ENCODE measurements around the gene NDUFB4. TPM values are rescaled to one million over a fixed set of nuclear protein-coding genes. Genes with fewer than 3 reads are reported as not detected.

Gene NDUFB4
- 42.5 and 51.9 TPM in 2 replicates for total RNA-seq

DNA sequence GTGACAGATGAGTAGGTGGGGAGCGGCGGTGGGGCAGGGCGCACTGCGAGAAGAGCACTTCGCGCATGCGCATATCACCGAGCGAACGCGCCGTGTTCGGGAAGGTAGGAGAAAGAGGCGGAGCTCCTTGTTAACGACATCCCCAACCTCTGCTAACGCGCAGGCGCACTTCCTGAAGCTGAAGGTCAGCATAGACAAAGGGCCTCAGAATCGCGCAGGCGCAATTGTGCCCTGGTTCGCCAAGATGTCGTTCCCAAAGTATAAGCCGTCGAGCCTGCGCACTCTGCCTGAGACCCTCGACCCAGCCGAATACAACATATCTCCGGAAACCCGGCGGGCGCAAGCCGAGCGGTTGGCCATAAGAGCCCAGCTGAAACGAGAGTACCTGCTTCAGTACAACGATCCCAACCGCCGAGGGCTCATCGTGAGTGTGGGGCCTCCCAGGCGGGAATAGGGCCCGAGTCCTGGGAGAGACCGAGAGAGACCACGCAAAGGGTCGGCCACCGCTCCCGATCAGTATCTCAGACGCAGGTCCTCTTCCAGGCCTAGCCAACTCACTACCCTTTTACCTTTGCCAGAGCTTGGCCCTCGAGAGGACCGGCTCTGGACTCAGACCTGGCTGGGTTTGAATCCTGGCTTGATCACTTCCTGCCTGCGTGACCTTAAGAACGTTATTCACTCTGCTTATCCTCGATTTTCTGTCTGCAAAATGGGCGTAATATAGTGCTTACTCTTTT lies at the start of gene NDUFB4:
NDUFB4 (plus strand) TSS at position 221 of the 737 bp plus-strand sequence; CDS start at position 245, 24 bp downstream.
- peak; percentile 98 for DNase-seq (ENCODE audit: low read depth)

DNA sequence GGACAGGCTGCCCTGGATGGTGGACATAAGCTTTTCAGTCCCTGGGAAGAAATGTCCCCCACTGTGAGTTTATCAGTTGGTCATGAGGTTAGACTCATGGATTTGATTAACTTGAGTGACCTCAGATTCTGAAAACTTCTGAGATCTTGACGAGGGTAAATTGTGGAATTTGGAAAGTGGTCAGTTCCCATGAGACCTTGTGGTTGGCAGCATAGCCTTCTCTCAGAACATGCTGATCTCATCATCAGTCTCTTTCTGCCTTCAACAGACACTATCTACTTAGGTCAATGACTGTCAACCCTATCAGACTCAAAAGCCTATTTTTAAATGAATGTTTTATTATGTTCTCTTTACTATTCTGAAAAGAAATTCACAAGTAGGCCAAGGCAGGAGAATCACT lies 45.6 kb upstream of the NDUFB4 start:
- no peak for DNase-seq (ENCODE audit: low read depth)

DNA sequence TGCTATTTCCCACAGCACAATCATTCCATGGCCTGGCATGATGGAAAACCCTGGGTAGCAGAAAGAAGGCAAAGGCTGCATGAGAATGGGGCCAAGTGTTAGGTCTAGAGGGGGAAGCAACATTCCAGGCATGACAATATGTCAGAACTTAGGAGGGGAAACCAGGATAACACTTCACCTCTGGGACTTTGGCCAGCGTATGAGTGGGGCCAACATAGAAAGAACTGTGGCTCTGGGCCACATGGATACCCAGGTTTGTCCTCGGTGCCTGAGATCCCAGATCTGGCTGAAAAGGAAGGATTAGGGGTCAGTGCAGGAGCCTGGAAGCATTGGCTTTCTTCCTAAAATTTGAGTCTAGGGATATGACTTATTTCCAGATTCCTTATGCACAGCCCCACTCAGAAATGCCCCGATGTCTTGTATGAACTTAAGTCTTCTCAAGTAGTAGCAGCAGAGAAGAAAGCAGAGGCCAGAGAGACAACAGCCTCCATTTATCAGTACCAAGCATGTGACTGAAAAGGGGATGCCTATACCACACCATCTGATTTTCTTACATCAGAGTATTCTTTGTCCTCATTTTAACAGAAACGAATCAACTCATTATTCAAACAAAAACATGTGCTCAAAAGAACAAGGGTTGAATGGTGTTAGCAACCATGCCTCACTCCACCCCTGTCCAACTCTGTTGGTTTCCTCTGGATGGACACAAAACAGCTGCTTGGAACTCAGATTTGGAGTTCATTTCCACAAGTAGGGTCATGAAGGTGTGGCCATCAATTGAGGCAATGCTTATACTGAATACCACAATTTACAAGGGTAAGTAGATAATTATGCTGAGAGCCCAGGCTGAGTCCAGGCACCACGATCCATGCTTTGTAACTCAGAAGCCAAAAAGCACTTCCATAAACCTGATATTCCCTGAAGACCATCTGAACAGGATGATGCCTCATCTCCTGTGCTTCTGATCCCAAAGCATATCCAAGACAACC lies 43.7 kb upstream of the NDUFB4 start:
- no peak for DNase-seq (ENCODE audit: low read depth)

DNA sequence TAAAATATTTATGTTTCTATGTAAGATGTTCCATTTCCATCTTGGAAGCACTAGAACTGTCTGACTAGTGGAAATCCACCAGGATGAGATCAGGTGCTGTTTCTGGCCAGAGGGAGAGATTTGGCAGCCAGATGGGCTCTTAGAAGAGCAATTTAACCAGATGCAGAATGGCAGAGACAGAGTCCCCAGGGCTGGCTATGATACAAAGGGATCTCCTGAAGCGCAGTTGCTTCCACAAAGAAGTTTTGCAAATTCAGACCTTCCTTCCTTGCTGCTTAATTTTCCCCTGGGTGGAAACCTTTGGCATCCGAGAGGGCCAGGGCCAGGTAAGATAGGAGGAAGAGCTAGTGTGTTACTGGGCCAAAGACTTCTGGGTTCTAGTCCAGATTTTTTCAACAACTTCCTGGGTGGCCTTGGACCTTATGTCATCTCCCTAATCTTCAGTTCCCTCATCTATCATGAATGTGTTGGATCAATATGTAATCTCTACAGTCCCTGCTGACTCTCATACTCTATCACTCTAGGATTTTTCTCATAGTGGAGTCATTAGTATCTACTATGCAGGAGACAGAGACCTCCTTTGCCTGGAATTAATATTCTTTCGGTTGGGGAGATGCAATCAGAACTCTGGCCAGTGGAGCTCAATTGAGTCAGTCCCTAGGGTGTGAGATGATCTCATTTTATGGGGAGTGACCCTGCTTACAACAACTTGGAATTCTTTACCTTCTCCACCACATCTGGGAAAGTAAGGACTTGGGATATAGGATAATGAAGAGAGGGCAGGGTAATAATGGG lies 41.1 kb upstream of the NDUFB4 start:
- DNase-seq (ENCODE audit: low read depth): no peak

DNA sequence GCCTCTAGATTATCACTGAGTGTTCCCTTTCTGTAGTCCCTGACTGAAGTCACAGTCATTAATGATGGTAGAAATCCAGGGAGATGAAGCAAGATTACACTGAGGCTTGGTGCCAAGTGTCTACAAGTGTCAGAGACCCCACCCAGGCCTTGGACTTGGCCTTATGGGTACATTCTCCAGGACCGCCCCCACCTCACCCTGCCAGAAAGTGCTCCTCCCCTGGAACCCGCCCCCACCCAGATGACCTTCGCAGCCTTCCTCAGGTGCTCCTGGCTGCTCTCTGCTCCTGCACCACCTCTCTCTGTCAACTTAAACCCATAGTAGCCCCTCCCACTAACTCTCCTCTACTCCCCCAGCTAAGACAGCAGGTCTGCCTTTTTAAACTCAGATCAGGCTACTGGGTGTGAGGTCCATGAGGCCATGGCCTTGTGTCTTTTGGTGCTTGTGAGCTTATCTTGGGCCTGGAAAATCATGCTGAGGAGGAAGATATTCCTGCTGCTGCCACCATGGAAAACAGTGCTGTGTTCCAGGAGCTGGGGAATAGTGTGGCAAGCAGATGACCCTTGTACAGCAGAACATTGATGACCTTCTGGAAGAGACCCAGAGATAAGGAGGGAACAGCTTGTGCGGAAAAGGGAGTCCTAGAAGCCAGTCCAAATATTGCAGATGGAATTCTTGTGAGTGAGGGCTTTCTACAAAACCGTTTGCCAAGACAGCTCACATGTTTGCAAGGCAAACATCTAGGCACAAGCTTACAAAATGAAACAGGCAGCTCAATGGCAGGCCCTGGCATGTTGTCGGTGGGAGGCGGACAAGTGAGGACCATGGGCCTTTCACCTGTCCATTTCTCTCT lies 40.3 kb upstream of the NDUFB4 start:
- no peak for DNase-seq (ENCODE audit: low read depth)

DNA sequence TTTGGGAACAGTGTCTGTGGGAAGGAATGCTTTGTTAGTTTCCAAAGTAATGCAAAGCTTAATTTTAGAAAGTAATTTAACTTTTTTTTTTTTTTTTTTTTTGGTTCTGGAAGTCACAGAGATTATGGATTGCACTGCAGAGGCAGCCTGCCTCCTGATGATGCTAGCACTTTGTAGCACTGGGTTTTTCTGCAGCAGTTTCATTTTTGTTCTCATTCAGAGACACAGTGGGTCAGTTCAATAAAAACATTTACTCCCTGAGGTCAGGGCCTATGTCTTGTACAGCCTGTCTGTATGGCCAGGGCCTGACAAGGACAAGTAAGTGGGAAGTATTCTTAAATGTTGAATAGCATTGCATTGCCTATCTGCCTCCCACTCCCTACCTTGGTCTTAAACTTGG lies 39.0 kb upstream of the NDUFB4 start:
- DNase-seq (ENCODE audit: low read depth): no peak

DNA sequence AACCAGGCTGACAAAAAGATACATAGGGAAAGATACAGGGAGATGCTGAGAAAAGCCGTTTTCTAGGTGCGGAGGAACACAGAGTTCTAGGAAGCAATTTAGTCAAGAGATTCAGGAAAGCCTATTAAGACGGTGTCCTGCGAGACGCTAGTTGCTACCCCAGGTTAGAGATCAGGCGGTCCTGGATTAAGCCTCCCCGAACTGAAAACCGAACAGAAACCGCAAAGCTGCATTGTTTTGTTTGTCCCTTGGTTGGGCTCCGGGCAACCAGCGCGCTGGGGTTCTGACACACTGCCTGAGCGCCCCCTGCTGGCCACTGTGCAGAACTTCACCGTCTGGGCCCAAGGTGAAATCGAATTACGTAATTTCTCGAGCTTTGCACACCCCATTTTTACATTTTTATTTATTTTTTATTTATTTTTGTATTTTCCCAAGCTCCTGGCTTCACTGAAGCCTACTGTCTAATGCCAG lies 37.3 kb upstream of the NDUFB4 start:
- peak; percentile 87 for DNase-seq (ENCODE audit: low read depth)

DNA sequence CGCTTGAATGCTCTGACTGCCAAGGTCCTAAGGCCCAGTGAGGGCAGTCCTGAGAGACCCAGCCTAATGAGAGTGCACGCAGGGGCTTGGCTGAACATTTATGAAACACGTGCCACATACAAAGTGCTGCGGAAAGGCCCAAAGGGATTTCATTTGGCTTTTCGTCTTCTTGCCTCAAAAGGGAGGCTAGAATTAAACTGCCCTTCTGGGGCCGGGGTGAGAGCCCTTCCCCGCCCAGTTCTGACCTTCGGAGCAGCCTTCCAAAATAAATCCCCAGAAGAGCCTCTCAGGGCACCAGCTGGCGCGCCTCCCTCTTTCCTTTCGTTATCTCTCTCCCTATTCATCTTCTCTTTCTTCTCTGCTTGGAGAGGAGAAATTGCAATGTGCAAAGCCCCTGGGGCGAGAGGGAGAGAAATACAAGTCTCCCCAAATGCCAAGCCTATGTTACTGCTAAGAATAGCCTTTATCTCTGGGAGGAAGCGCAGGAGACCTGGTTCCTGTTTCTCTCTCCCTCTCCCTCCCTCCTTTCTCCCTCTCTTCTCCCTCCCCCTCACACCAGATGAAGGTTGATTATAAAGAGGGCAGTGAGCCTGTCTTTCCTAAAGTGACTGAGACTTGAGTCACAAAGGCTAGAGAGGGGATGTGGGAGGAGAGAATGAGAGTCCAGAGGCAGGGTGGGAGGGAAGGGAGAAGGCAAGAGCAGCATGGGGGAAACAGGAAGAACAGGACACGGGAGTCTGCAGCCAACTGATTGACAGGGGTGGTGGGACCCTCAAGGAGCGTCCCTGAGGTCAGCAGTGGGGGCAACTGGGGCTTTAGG lies 36.7 kb upstream of the NDUFB4 start:
- peak; percentile 68 for DNase-seq (ENCODE audit: low read depth)

DNA sequence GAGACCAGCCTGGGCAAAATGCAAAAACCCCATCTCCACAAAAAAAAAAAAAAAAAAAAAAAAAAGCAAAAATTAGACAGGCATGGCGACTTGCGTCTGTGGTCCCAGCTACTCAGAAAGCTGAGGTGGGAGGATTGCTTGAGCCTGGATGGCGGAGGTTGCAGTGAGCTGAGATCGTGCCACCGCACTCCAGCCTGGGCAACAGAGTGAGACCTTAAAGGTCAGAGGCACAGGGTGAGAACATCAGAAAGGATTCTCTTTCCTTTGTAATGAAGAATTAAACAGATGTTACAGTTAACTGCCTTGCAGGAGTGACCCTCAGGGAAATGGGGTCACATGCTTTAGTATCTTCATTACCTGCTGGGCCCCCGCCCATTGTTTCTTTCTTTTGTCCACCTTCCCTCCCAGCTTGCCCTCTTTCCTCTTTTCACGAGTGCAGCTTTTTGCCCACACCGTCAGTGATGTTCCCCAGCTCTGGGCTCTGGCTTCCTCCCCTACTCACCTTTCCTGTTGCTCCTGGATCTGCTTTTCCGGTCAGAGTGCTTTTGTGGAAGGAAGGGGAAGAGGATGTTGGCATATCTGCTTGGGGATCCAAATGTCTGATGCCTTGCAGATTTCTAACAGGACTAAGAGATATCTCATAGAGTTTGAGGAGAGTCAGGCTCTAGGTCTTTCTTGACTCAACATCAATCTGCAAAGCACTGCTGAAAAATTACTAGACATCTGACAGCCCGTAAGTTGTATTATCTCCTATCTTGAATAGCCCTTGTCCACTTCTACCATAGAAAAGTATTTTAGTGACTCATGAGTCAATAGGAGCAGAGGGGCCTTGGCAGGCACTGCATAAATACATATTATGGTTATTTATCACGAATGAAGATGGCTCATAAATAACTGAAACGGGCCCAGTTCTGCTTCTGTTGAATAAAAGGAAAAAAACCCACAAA lies 35.6 kb upstream of the NDUFB4 start:
- no peak for DNase-seq (ENCODE audit: low read depth)

DNA sequence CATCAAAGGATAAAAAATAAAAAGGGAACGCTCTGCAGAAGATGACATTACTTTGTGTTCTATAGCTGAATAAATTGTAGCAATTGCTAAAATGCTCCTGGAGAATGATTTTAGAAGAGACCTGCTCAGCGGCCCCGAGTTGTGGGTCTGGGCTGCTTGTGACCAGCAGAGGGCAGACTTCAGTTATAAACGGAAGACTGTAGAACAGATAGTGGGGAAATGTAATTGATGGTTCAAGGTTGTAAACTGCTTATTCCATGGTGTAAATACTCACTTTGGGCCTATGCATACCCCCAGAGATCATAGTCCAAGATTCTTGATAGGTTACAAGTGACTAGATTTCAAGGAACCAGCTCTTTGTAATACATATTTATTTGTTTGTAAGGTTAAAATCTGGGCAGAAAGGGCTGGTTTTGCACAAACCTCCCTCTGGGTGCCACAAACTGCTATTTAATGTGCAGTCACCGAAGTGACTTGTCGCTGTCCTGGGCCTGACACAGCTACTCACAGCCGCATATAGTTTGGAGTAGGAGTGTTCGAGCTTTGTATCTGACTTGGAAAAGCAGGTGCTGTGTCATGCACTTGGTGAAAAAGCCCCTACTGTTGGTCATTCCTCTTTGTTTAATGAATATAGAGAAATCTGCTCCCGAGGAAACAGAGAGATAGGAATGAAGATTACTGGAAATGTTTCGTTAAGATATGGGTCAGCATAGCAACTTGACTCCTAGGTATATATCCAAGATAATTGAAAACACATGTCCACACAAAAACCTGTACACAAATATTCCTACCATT lies 34.7 kb upstream of the NDUFB4 start:
- peak; percentile 61 for DNase-seq (ENCODE audit: low read depth)

DNA sequence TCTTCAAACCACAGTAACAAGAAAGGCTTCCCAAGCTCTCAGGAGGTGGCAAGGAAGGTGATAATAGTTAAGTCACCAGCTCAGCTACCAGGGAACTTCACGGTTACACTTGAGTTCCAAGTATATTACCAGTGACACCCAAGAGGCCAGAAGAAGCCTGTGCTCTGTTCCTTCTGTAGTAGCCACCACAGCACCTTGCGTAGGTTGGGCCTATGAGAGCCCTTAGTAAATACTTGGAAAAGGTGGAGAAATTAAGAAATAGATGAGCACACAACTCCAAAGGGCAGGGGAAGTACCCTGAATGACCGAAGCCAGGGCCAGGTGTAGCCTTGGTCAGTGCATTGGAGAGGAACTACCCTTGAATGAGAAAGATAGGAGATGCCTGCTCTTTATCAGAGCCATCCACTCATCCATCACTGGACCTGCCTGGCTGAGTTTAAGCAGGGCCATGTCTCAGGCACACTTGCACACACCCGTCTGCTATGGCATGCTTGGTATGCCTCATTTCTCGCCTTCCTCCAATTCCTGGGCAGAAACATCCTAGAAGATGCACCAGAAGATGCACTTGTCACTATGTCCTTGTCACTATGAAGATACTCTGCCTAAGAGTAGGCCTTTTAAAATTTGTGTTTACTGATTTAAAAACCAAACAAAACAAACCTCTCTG lies 32.6 kb upstream of the NDUFB4 start:
- no peak for DNase-seq (ENCODE audit: low read depth)

DNA sequence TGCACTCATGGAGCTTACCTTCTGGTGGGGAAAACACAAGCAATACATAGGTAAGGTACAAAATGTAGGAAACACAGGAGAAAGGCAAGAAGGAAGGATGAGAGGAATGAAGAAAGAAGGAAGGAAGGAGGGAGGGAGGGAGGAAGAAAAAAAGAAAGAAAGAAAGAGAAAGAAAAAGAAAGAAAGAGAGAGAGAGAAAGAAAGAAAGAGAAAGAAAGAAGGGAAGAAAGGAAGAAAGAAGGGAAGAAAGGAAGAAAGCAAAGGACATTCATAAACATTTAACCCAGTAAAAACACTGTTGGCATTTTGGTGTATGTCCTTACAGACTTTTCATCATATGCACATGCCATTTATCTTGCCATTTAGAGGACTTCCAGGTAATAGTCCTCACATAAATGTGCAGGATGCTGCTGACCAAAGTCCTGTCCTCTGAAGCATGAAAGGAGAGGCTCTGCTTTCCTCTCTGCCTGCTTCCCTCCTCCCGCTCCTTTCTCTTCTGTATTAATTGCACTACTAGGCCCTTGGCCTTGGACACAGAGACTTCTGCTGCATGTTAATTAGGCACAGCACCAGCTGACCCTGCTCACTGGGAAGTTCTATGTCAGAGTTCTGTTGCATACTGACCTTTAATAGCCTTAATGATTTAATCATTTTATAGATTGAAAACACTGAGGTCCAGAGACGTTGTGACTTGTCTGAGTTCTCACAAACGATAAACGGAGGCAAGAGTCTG lies 29.7 kb upstream of the NDUFB4 start:
- DNase-seq (ENCODE audit: low read depth): peak; percentile 55

DNA sequence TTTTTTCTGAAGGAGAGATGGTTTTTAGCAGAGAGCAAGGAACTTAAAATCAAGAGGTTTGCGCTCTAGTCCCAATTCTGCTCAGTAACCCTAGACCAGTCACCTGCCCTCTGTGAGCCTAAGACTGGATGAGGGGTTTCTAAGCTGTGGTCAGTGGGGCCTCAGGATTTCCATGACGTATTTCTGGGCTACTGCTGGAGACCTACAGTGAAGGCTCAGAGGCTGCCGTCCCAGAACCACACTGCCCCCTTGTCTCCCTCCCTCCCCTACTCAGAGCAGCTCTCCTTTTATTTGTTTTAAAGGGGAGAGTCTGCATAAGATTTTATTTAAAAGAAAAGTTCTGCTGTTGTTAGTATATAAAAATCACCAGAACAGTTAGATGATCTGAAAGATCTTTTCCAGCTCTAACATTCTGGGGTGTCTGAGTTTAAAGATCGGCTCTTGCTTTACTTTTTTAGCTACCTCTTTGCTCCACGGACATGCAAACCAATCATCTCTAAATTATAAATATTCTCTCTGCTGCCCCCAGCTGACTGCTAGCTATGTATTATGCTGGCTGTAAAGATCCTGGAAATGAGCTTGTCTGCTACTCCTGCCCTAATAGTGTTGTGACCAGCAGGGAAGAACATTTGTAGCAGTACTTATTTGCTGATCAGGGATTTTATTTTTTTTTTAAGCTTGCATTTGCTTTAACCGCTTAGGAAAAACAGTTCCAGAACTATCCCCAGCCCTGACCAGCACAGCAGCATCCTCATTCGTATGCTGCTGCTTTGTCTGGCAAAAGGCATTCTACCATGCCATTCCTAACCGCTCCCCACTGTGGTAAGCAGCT lies 28.6 kb upstream of the NDUFB4 start:
- peak; percentile 39 for DNase-seq (ENCODE audit: low read depth)

DNA sequence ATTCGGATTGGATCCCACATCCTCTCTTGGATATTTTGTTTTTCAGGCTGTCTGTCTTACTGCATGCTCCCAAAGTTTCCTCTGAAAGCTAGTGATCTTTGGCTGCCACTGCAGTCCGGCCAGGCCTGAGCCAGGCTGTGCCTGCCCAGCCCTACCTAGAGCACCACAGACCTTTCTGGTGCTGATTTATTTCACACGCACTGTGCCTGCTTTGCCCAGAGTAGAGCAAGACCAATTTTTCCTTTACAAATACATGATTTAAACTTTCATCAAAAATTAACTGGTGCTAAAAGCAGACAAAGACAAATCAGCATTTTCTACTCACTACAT lies 28.0 kb upstream of the NDUFB4 start:
- no peak for DNase-seq (ENCODE audit: low read depth)

DNA sequence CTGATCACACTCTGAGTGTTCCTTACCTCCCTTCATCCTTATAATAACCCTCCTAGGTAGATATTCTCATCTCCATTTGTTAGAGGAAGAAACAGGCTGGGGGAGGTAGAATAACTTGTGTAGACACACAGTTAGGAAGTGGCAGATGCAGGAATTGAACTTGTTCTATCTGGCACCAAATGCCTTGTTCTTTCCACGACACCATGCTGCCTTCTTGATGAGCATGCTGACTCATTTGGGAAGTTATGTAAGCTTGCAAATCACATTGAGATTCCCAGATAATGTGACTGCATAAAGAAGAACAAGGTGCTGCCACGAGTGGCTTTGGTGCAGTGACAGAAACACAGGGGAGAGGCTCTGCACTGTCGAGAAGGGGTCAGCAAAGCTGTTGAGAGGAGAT lies 27.5 kb upstream of the NDUFB4 start:
- DNase-seq (ENCODE audit: low read depth): peak; percentile 65

Data from renal cortical epithelial cell (primary cell).